ENCODE measurements around the gene PEX5L.
"Not testable (repeated sequence)": the region's sequence is repeated elsewhere in the genome, so short reads cannot be mapped to it uniquely, and the experiment has no call there.

Gene PEX5L

GRCh38 chr3:180036671-180037455, at the start of gene PEX5L:
PEX5L (minus strand) TSS chr3:180036937; CDS start chr3:180036599, 338 bp downstream.
- no peak for ATAC-seq
- Mint-ChIP-seq H3K27me3 (peaks cover 58% of the 10 kb centered on the region), H3K9me3 (no peaks in the 10 kb centered on the region), H3K27ac (no peak within 1 kb of the TSS), H3K4me1 (peaks cover 17% of the 10 kb centered on the region), H3K36me3 (no peaks in the 10 kb centered on the region), H3K4me3 (peak within 1 kb of the TSS; percentile 41)

GRCh38 chr3:180085122-180085710, 48.5 kb upstream of the PEX5L start:
- H3K9me3 Mint-ChIP-seq: peaks cover 7% of the 10 kb centered on the region
- no peaks in the 10 kb centered on the region for H3K36me3 Mint-ChIP-seq
- no peak overlapping the region for H3K27ac Mint-ChIP-seq
- no peak overlapping the region for H3K4me3 Mint-ChIP-seq
- ATAC-seq: peak; percentile 20
- H3K27me3 Mint-ChIP-seq: no peaks in the 10 kb centered on the region
- no peaks in the 10 kb centered on the region for H3K4me1 Mint-ChIP-seq

GRCh38 chr3:180082699-180083098, 46.0 kb upstream of the PEX5L start:
- H3K36me3 Mint-ChIP-seq: no peaks in the 10 kb centered on the region
- no peaks in the 10 kb centered on the region for H3K27me3 Mint-ChIP-seq
- peaks cover 4% of the 10 kb centered on the region for H3K9me3 Mint-ChIP-seq
- H3K27ac Mint-ChIP-seq: no peak overlapping the region
- no peaks in the 10 kb centered on the region for H3K4me1 Mint-ChIP-seq
- no peak for ATAC-seq
- H3K4me3 Mint-ChIP-seq: no peak overlapping the region

GRCh38 chr3:180078592-180078991, 41.9 kb upstream of the PEX5L start:
- Mint-ChIP-seq H3K36me3 (no peaks in the 10 kb centered on the region), H3K27ac (no peak overlapping the region), H3K4me3 (no peak overlapping the region), H3K27me3 (no peaks in the 10 kb centered on the region), H3K4me1 (no peaks in the 10 kb centered on the region), H3K9me3 (peaks cover 7% of the 10 kb centered on the region)
- ATAC-seq: no peak

GRCh38 chr3:180073561-180073960, 36.8 kb upstream of the PEX5L start:
- no peak for ATAC-seq
- Mint-ChIP-seq H3K27ac (no peak overlapping the region), H3K36me3 (no peaks in the 10 kb centered on the region), H3K4me1 (peaks cover 4% of the 10 kb centered on the region), H3K27me3 (no peaks in the 10 kb centered on the region), H3K4me3 (no peak overlapping the region), H3K9me3 (peaks cover 3% of the 10 kb centered on the region)

- Mint-ChIP-seq H3K27ac (no peak overlapping the region), H3K36me3 (no peaks in the 10 kb centered on the region), H3K4me1 (peaks cover 4% of the 10 kb centered on the region), H3K9me3 (peaks cover 3% of the 10 kb centered on the region), H3K27me3 (no peaks in the 10 kb centered on the region), H3K4me3 (no peak overlapping the region)
- ATAC-seq: no peak
Observed at GRCh38 chr3:180072786-180073185, 36.0 kb upstream of the PEX5L start.

- H3K9me3 Mint-ChIP-seq: no peaks in the 10 kb centered on the region
- no peak overlapping the region for H3K27ac Mint-ChIP-seq
- ATAC-seq: no peak
- H3K4me3 Mint-ChIP-seq: no peak overlapping the region
- peaks cover 4% of the 10 kb centered on the region for H3K4me1 Mint-ChIP-seq
- H3K27me3 Mint-ChIP-seq: no peaks in the 10 kb centered on the region
- no peaks in the 10 kb centered on the region for H3K36me3 Mint-ChIP-seq
Observed at GRCh38 chr3:180070925-180071324, 34.2 kb upstream of the PEX5L start.

GRCh38 chr3:180068023-180068422, 31.3 kb upstream of the PEX5L start:
- Mint-ChIP-seq H3K4me3 (no peak overlapping the region), H3K36me3 (no peaks in the 10 kb centered on the region), H3K4me1 (peaks cover 4% of the 10 kb centered on the region), H3K27ac (no peak overlapping the region), H3K9me3 (no peaks in the 10 kb centered on the region), H3K27me3 (no peaks in the 10 kb centered on the region)
- ATAC-seq: no peak

GRCh38 chr3:180066598-180066997, 29.9 kb upstream of the PEX5L start:
- H3K36me3 Mint-ChIP-seq: no peaks in the 10 kb centered on the region
- H3K27me3 Mint-ChIP-seq: no peaks in the 10 kb centered on the region
- H3K4me1 Mint-ChIP-seq: peaks cover 4% of the 10 kb centered on the region
- H3K4me3 Mint-ChIP-seq: no peak overlapping the region
- H3K27ac Mint-ChIP-seq: no peak overlapping the region
- ATAC-seq: no peak
- H3K9me3 Mint-ChIP-seq: peaks cover 2% of the 10 kb centered on the region

GRCh38 chr3:180063783-180064182, 27.0 kb upstream of the PEX5L start:
- H3K4me1 Mint-ChIP-seq: no peaks in the 10 kb centered on the region
- H3K27ac Mint-ChIP-seq: no peak overlapping the region
- H3K9me3 Mint-ChIP-seq: peaks cover 2% of the 10 kb centered on the region
- ATAC-seq: no peak
- no peaks in the 10 kb centered on the region for H3K36me3 Mint-ChIP-seq
- no peak overlapping the region for H3K4me3 Mint-ChIP-seq
- H3K27me3 Mint-ChIP-seq: no peaks in the 10 kb centered on the region

- no peaks in the 10 kb centered on the region for H3K36me3 Mint-ChIP-seq
- ATAC-seq: no peak
- no peaks in the 10 kb centered on the region for H3K4me1 Mint-ChIP-seq
- peaks cover 2% of the 10 kb centered on the region for H3K9me3 Mint-ChIP-seq
- H3K4me3 Mint-ChIP-seq: no peak overlapping the region
- H3K27ac Mint-ChIP-seq: no peak overlapping the region
- no peaks in the 10 kb centered on the region for H3K27me3 Mint-ChIP-seq
Observed at GRCh38 chr3:180062771-180063170, 26.0 kb upstream of the PEX5L start.

- no peaks in the 10 kb centered on the region for H3K36me3 Mint-ChIP-seq
- H3K27ac Mint-ChIP-seq: no peak overlapping the region
- H3K4me3 Mint-ChIP-seq: no peak overlapping the region
- no peaks in the 10 kb centered on the region for H3K4me1 Mint-ChIP-seq
- H3K27me3 Mint-ChIP-seq: no peaks in the 10 kb centered on the region
- H3K9me3 Mint-ChIP-seq: peaks cover 2% of the 10 kb centered on the region
- no peak for ATAC-seq
Observed at GRCh38 chr3:180059356-180059755, 22.6 kb upstream of the PEX5L start.

- Mint-ChIP-seq H3K27ac (no peak overlapping the region), H3K4me3 (no peak overlapping the region), H3K36me3 (no peaks in the 10 kb centered on the region), H3K27me3 (no peaks in the 10 kb centered on the region), H3K9me3 (peaks cover 2% of the 10 kb centered on the region), H3K4me1 (no peaks in the 10 kb centered on the region)
- no peak for ATAC-seq
Observed at GRCh38 chr3:180058238-180058637, 21.5 kb upstream of the PEX5L start.

GRCh38 chr3:180055656-180056055, 18.9 kb upstream of the PEX5L start:
- H3K4me3 Mint-ChIP-seq, ATAC-seq, H3K36me3 Mint-ChIP-seq, H3K9me3 Mint-ChIP-seq, H3K4me1 Mint-ChIP-seq, H3K27me3 Mint-ChIP-seq, H3K27ac Mint-ChIP-seq: not testable (repeated sequence)

GRCh38 chr3:180049391-180049790, 12.7 kb upstream of the PEX5L start:
- Mint-ChIP-seq H3K27me3 (peaks cover 5% of the 10 kb centered on the region), H3K36me3 (no peaks in the 10 kb centered on the region), H3K9me3 (peaks cover 2% of the 10 kb centered on the region), H3K4me1 (no peaks in the 10 kb centered on the region), H3K4me3 (no peak overlapping the region), H3K27ac (no peak overlapping the region)
- no peak for ATAC-seq

GRCh38 chr3:180048840-180049239, 12.1 kb upstream of the PEX5L start:
- H3K27ac Mint-ChIP-seq: no peak overlapping the region
- H3K36me3 Mint-ChIP-seq: no peaks in the 10 kb centered on the region
- H3K9me3 Mint-ChIP-seq: peaks cover 2% of the 10 kb centered on the region
- no peak for ATAC-seq
- H3K27me3 Mint-ChIP-seq: peaks cover 5% of the 10 kb centered on the region
- no peak overlapping the region for H3K4me3 Mint-ChIP-seq
- H3K4me1 Mint-ChIP-seq: no peaks in the 10 kb centered on the region
